Tibial artery (tissue), 4 donors: ENCODE data around the gene KIF23.

Experiments
- DNase-seq, 2 donors: peaks; one replicate each; pipeline ENCODE4 v3.0.0-alpha.2; 2019
- H3K27ac ChIP-seq, 2 donors: fragments of 200-600 bp; sonication (generic) in 1 of 2; 1 replicate in 1 of 2; 2 replicates in 1 of 2; pipeline ENCODE4 v1.5.1; 2018 to 2019; ENCODE audit warnings: mild to moderate bottlenecking in 1 of 2
- H3K27me3 ChIP-seq, 2 donors: fragments of 200-600 bp; sonication (generic) in 1 of 2; one replicate each; pipeline versions ENCODE4 v1.5.1 to v1.6.0; 2016 to 2019
- H3K36me3 ChIP-seq, 3 donors: fragments of 200-600 bp; sonication (generic) in 2 of 3; one replicate each; pipeline ENCODE4 v1.5.1; 2016 to 2019; ENCODE audit warnings: mild to moderate bottlenecking in 2 of 3
- H3K4me1 ChIP-seq, 4 donors: fragments of 200-600 bp; sonication (generic) in 2 of 4; 1 replicate in 3 of 4; 2 replicates in 1 of 4; pipeline ENCODE4 v1.5.1; 2016 to 2019
- H3K4me3 ChIP-seq, 2 donors: fragments of 200-600 bp; sonication (generic) in 1 of 2; 1 replicate in 1 of 2; 2 replicates in 1 of 2; pipeline ENCODE4 v1.5.1; 2018 to 2019; ENCODE audit warnings: mild to moderate bottlenecking in 2 of 2
- H3K9me3 ChIP-seq, 3 donors: fragments of 200-600 bp; sonication (generic) in 1 of 3; one replicate each; pipeline ENCODE4 v1.5.1; 2016 to 2019
- intact Hi-C: fragments of 100-400 bp; cut with DNase I; formaldehyde crosslinking; loops from one replicate; pipeline ENCODE4 v1.15.0; 2023; ENCODE audit warnings: low total_unique reads
- TF ChIP-seq, protein P1 (sequence below), 2 experiments: fragments of 200-600 bp in 1 of 2; fragments of 450-650 bp in 1 of 2; IDR thresholded peaks; one replicate each; pipeline ENCODE4 v1.5.1; 2017 to 2019; ENCODE audit warnings: antibody characterized with exemption in 2 of 2, mild to moderate bottlenecking in 1 of 2, moderate library complexity in 1 of 2

KIF23 gene

DNA sequence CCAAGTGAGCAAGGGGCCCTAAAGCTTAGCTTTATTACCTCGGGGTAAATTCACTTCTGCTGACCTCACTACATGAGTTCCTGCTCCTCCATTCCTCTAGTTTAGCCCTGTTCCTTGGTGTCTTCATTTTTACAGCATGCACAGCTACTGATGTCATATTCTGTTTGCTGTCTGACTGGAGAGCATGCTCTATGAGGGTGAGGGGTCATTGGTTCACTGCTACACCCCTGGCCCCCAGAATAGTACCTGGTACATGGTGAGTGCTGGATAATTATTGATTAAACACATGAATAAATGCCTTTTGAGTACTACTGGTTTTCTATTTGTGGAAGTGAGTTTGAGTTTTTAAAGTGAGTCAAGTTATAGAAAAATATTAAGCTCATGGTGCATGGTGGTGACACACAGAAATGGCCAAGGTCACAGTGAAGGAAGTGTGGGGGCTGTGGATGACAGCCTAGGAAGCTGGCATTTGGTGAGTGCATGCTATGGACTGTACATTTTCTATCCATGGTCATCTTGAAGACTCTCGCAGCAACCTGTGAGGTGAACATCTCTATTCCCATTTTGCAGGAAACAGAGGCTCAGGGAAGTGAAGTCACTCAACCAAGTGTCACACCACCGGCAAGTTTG is 72.4 kb downstream of the KIF23 start:
- Histone ChIP-seq H3K4me1 (peaks cover 0 to 27% (median 5%) of the 10 kb centered on the region in 4 donors), H3K27me3 (no peaks in the 10 kb centered on the region), H3K36me3 (no peaks in the 10 kb centered on the region), H3K4me3 (no peak overlapping the region), H3K27ac (no peak overlapping the region), H3K9me3 (no peaks in the 10 kb centered on the region)
- DNase-seq, result no peak
- intact Hi-C loops, result no loop called here
- TF ChIP-seq, protein P1, sequence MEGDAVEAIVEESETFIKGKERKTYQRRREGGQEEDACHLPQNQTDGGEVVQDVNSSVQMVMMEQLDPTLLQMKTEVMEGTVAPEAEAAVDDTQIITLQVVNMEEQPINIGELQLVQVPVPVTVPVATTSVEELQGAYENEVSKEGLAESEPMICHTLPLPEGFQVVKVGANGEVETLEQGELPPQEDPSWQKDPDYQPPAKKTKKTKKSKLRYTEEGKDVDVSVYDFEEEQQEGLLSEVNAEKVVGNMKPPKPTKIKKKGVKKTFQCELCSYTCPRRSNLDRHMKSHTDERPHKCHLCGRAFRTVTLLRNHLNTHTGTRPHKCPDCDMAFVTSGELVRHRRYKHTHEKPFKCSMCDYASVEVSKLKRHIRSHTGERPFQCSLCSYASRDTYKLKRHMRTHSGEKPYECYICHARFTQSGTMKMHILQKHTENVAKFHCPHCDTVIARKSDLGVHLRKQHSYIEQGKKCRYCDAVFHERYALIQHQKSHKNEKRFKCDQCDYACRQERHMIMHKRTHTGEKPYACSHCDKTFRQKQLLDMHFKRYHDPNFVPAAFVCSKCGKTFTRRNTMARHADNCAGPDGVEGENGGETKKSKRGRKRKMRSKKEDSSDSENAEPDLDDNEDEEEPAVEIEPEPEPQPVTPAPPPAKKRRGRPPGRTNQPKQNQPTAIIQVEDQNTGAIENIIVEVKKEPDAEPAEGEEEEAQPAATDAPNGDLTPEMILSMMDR (IDR thresholded peaks at IDR 0.05), result no peak

GRCh38 chr15:69489073-69489571 is 75.0 kb downstream of the KIF23 start:
- Histone ChIP-seq H3K27ac (no peak overlapping the region), H3K27me3 (no peaks in the 10 kb centered on the region), H3K9me3 (no peaks in the 10 kb centered on the region), H3K36me3 (no peaks in the 10 kb centered on the region), H3K4me1 (peaks cover 0 to 24% (median 5%) of the 10 kb centered on the region in 4 donors), H3K4me3 (no peak overlapping the region)
- intact Hi-C loops, result no loop called here
- DNase-seq, result no peak
- TF ChIP-seq, protein P1 (IDR thresholded peaks at IDR 0.05), result no peak

- H3K27ac ChIP-seq, result no peak overlapping the region
- H3K4me3 ChIP-seq, result no peak overlapping the region
- TF ChIP-seq, protein P1 (IDR thresholded peaks at IDR 0.05), result no peak
- H3K27me3 ChIP-seq, result no peaks in the 10 kb centered on the region
- H3K36me3 ChIP-seq, result no peaks in the 10 kb centered on the region
- H3K9me3 ChIP-seq, result no peaks in the 10 kb centered on the region
- peaks cover 0 to 17% (median 4%) of the 10 kb centered on the region in 4 donors for H3K4me1 ChIP-seq
- intact Hi-C loops, result no loop called here
- DNase-seq, result no peak
These were observed 76.3 kb downstream of the KIF23 start for GRCh38 chr15:69490356-69491037.

DNA sequence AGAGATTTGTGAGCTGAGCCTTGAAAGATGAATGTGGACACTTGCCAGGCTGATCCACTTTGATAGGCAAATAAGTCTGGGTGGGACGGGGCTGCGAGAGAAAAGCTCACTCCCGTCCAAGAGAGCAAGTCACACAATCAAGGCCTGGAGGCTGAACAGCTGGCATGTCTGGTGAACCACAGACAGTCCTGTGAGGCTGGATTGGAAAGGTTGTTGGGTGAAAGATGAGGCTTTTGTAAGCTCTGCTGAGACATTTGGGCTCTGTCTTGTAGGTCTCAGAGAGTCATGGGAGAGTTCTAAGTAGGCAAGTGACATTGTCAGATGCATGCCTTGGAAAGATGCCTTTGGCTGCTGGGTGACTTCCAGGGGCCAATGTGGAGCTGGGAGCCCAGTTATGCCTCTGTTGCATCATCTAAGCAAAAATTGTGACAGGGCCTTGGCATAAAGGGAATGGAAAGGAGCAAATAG is 76.9 kb downstream of the KIF23 start:
- H3K27ac ChIP-seq, result no peak overlapping the region
- peak; percentile 82 to 87 for DNase-seq
- H3K27me3 ChIP-seq, result no peaks in the 10 kb centered on the region
- H3K36me3 ChIP-seq, result no peaks in the 10 kb centered on the region
- peaks cover 0 to 17% (median 4%) of the 10 kb centered on the region in 4 donors for H3K4me1 ChIP-seq
- intact Hi-C loops, result no loop called here
- no peak overlapping the region for H3K4me3 ChIP-seq
- no peaks in the 10 kb centered on the region for H3K9me3 ChIP-seq
- TF ChIP-seq, protein P1 (IDR thresholded peaks at IDR 0.05), result no peak

- Histone ChIP-seq H3K9me3 (no peaks in the 10 kb centered on the region), H3K4me3 (no peak overlapping the region), H3K27me3 (no peaks in the 10 kb centered on the region), H3K4me1 (peaks cover 0 to 17% (median 4%) of the 10 kb centered on the region in 4 donors), H3K36me3 (no peaks in the 10 kb centered on the region), H3K27ac (no peak overlapping the region)
- TF ChIP-seq, protein P1 (IDR thresholded peaks at IDR 0.05), result no peak
- intact Hi-C loops, result no loop called here
- DNase-seq, result no peak
These were observed 79.3 kb downstream of the KIF23 start for GRCh38 chr15:69493406-69493805.
